ENCODE measurements around the gene VAV1.
"Not testable (repeated sequence)": the region's sequence is repeated elsewhere in the genome, so short reads cannot be mapped to it uniquely, and the experiment has no call there.

Gene VAV1

GRCh38 chr19:6760606-6761005, 11.9 kb upstream of the VAV1 start:
- DNase-seq (ENCODE audit: low read depth) = no peak

- no peak for DNase-seq (ENCODE audit: low read depth)
These were observed 11.3 kb upstream of the VAV1 start for GRCh38 chr19:6761053-6761676.

GRCh38 chr19:6762253-6762797, 10.2 kb upstream of the VAV1 start:
- not testable (repeated sequence) for DNase-seq (ENCODE audit: low read depth)

DNA sequence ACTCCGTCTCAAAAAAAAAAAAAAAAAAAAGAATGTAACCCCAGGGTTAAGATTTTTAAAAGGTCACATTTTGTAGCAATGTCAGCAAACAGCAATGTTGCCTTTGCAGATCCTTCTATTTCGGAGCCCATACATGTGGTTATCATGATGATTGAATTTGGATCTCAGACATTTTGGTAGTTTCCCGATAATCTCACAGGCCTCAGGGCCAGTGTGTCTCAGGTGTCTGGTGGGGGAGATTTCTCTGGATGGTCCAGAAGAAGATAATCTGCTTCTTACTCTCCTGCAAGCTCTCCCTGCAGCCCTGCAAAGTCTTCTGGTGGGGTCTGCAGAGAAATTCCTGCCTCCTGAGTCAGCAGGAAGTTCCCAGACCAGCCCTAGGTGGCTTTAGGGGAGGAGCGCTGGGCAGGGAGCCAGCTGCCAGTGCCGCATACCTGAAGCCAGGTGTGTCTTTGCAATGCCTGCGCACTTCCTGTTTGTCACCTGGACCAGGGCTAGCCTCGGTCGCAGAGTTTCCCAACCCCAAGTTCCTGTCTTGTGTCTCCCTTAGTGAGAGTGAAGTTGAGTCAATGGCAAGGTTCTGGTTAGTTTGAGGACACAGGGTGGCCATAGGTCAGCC, 6.7 kb upstream of the VAV1 start:
- DNase-seq (ENCODE audit: low read depth) = no peak

DNA sequence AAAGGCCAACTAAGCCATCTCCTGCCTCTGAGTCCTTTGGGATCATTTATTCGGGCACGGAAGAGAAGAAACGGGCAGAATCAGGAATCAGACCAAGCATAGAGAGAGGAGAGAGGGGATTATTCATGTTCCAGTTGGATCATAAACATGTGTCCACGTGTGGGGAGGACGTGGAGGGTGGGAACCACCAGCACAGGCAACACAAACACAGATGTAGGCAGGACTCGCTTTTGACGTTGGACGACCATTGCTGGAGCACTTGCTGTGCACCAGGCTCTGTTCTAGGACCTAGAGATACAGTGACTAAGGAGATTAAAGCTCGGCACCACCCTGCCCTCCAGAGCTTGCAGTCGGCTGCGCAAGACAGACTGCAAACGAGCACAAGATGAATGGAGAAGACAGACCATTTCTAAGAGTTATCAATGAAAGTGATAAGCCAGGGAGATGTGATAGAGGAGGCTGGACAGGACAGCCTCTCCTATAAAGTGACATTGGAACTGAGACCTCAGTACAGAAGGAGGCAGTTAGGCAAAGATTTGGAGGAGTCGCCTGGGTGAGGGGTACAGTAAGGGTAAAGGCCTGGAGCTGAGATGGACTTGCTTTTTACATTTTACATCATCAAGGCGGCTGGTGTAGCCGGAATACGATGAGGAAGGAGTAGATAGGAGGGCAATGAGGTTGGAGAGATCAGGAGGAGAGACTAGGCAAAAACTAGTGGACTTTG, 6.0 kb upstream of the VAV1 start:
- DNase-seq (ENCODE audit: low read depth) = no peak

DNA sequence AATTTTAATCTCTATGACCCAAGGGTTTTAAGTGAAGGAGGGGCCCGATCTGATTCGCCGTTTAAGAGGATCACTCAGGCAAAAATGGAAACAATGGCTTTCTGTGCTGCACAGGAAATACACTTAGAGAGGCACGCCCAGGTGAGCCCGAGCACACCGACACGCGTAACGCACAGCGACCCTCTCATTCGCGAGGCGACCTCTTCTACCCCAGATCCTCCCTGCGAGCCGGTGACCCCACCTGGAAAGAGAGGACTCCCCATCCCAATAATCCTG, 5.5 kb upstream of the VAV1 start:
- DNase-seq (ENCODE audit: low read depth) = peak; percentile 25

DNA sequence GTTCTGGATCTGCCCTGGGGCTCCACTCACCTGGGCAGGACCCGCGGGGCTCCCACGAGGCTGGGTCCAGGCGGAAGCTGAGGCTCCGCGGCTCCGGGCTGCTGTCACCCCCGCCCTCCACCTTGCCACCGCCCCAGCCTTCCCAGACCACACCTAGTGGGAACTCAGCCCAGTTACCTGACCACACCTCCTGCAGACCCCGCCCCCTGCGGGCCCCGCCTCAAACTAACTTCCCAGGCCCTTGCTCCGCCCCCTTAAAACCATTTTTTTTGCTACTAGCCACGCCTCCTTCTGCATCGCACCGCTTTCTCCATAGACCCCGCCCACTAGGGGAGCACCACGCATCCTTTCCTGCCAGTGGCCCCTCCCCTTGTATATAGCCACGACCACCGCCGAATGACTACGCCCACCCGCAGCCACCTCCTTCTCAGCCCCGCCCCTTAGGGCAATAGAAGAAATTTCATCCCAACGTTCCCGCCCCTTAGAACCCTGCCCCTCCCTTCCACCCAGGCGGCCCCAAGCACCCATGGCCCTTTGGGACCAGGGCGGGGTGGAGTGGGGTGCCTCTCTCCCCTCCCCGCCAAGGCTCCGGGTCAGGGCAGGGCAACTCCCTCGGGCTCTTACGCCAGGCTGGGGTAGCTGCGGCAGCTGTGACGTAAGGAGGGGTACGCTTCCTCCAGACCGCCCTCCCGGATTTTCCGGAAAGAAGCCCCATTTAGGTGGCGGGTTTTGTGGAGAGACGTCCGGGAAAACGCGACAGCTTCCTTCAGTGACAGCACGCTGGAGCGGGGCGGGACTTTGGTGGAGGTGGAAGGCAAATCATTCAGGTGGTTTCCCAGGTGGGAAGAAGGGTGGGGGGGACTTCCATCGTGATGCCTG, 4.9 kb upstream of the VAV1 start, which contains the start of gene SH2D3A:
SH2D3A (minus strand) TSS at position 79 of the 879 bp plus-strand sequence. CDS start 3,687 bp downstream, outside the sequence.
- peak; percentile 90 for DNase-seq (ENCODE audit: low read depth)

GRCh38 chr19:6768236-6768785, 4.2 kb upstream of the VAV1 start:
- DNase-seq (ENCODE audit: low read depth) = no peak

GRCh38 chr19:6769006-6769619, 3.4 kb upstream of the VAV1 start:
- DNase-seq (ENCODE audit: low read depth) = no peak

DNA sequence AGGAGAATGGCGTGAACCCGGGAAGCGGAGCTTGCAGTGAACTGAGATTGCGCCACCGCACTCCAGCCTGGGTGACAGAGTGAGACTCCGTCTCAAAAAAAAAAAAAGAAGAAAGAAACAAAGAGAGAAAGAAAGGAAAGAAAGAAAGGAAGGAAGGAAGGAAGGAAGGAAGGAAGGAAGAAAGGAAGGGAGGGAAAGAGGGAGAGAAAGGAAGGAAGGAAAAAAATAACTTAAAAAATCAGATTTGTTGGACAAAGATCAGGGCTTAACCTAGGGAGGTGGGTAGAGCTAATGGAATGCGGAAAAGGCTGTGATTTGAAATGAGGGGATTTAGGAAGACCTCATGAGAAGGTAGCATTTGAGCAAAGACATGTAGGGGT, 870 bp upstream of the VAV1 start:
- DNase-seq (ENCODE audit: low read depth) = not testable (repeated sequence)

DNA sequence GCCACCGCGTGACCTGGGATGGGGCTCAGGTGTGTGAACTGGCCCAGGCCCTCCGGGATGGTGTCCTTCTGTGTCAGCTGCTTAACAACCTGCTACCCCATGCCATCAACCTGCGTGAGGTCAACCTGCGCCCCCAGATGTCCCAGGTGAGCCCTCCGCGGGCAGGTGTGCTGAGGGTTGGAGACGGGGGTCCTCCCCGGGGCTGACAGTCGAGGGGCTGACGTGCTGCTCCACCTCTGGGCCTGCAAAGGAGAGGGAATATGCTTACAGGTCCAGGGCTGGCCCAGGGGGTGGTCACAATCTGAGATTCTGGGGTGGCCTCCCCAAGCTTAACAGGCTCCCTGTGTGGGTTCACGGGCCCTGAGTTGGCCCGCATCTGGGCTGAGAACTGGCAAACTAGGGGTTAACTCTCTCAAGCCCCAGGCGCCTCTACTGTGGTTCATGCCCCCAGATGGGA, 386 bp downstream of the VAV1 start:
- DNase-seq (ENCODE audit: low read depth) = no peak

GRCh38 chr19:6773323-6773931, 919 bp downstream of the VAV1 start:
- peak; percentile 39 for DNase-seq (ENCODE audit: low read depth)

DNA sequence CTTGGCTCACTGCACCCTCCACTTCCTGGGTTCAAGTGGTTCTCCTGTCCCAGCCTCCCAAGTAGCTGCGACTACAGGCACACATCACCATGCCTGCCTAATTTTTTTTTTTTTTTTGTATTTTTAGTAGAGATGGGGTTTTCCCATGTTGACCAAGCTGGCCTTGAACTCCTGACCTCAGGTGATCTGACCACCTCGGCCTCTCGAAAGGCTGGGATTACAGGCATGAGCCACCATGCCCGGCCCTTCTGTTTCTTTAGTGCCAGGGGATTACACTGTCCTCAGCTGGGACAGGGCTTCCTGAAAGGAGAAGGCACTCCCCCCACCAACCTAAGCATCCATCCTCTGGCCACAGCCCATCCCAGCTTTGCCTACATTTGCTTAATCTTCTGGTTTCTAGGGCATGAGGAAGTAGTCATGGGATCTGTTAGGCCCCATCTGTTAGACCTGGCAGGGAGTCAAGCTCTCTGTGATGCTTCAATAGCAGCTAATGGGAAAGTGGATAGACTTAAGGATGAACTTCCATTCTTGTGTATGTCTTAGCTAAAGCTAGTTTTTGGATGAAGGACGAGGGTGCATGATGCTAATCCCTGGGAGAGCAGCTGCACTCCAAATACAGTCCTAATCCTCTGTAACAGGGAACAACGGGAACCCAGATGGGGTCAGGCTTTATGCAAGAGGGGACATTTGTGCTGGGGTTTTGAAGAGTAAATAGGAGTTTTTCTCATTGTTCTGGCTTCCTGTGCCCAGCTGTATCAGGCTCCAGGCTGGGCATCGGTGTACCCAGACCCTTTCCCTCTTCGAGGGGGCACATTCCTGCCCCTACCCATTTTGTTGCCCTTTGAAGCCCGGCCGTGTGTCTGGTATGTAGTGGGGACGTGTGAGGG, 2.6 kb downstream of the VAV1 start:
- DNase-seq (ENCODE audit: low read depth) = no peak

GRCh38 chr19:6776045-6776444, 3.5 kb downstream of the VAV1 start:
- DNase-seq (ENCODE audit: low read depth) = not testable (repeated sequence)

DNA sequence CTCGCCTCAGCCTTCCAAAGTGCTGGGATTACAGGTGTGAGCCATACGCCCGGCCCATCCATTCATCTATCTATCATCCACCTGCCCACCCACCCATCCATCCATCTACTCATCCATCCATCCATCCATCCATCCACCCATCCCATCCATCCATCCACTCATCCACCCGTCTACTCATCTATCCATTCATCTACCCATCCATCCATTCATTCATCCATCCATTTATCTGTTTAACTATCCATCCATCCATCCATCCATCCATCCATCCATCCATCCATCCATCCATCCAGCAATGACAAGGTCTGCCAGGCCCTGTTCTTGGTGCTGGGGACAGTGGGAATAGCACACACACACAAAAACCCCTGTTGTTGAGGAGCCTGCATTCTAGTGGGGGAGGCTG, 4.5 kb downstream of the VAV1 start:
- DNase-seq (ENCODE audit: low read depth) = no peak

- no peak for DNase-seq (ENCODE audit: low read depth)
These were observed 4.9 kb downstream of the VAV1 start for GRCh38 chr19:6777434-6777833.

DNA sequence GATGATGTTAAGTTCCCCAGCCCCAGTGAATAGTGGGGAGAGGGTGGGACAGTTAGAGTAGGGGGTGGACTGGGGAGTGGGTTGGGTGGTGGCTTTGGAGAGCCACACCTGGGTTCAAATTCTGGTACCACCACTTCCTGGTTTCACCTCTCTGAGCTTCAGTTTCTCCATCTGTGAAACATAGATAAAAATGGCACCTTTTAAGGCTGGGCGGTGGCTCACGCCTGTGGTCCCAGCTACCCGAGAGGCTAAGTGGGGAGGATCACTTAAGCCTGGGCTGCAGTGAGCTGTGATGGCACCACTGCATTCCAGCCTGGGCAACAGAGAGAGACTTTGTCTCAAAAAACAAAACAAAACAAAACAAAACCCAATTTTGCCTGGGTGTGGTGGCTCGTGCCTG, 5.9 kb downstream of the VAV1 start:
- no peak for DNase-seq (ENCODE audit: low read depth)

DNA sequence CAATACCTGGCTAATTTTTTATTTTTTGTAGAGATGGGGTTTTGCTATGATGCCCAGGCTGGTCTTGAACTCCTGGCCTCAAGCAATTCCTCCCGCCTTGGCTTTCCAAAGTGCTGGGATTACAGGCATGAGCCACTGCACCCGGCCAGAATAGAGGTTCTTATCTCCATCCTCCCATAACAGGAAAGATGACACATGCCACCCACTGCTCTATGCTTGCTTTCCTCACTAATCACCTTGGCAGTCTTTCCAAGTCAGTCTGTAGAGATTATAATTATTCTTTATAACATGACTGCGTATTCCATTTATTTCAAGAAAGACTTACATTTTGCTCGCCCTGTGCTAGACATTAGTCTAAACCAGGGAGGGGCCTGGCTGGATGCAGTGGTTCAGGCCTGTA, 6.7 kb downstream of the VAV1 start:
- DNase-seq (ENCODE audit: low read depth) = no peak

DNA sequence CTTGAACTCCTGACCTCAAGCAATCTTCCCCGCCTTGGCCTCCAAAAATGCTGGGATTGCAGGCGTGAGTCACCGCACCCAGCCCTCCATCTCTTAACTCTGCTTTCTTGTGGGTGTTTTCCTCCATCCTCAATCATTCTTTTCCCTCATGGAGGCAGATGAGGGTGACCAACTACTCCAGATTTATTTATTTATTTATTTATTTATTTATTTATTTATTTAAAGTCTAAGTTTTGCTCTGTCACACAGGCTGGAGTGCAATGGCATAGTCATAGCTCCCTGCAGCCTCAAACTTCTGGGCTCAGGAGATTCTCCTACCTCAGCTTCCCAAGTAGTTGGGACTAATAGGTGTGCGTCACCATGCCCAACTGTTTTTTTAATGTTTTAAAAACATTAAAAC, 14.9 kb downstream of the VAV1 start:
- no peak for DNase-seq (ENCODE audit: low read depth)

- no peak for DNase-seq (ENCODE audit: low read depth)
These were observed 16.4 kb downstream of the VAV1 start for GRCh38 chr19:6788896-6789295.
